HepG2 (cell line): ENCODE results near the gene VEZF1.

Experiments used
- CENPBD1 ChIP-seq: sonication (generic); formaldehyde crosslinking; IDR thresholded peaks from 2 replicates; pipeline ENCODE4 v1.8.0; 2022; ENCODE audit warnings: missing genetic modification reagents, low read depth, mild to moderate bottlenecking, borderline replicate concordance
- CTCF ChIP-seq: sonication (generic); formaldehyde crosslinking; IDR thresholded peaks from 2 replicates; pipeline ENCODE4 v1.5.0; 2020; ENCODE audit warnings: mild to moderate bottlenecking, missing genetic modification reagents, moderate library complexity
- ELK4 ChIP-seq: sonication (generic); formaldehyde crosslinking; IDR thresholded peaks from 2 replicates; pipeline ENCODE4 v1.9.0; 2021; ENCODE audit warnings: missing genetic modification reagents, borderline replicate concordance
- HHEX ChIP-seq: IDR thresholded peaks from 2 replicates; pipeline ENCODE4 v1.6.1; 2016; ENCODE audit warnings: control low read depth
- NBN ChIP-seq: fragments of 450-650 bp; conservative IDR thresholded peaks from 2 replicates; pipeline ENCODE4 v1.6.1; 2017
- REST ChIP-seq, 2 experiments: IDR thresholded peaks; 2 replicates each; pipeline ENCODE4 v1.6.1; 2011 to 2012; ENCODE audit warnings: low read length in 2 of 2, borderline replicate concordance in 1 of 2, low read depth in 1 of 2, mild to moderate bottlenecking in 1 of 2, moderate library complexity in 1 of 2
- SMC3 ChIP-seq: IDR thresholded peaks from 2 replicates; pipeline ENCODE4 v1.6.1; 2011; ENCODE audit warnings: low read length, improper control_type of control experiment
- STAT5B ChIP-seq: sonication (generic); formaldehyde crosslinking; IDR thresholded peaks from 2 replicates; pipeline ENCODE4 v1.4.0; 2020; ENCODE audit warnings: missing genetic modification reagents
- ZKSCAN8 ChIP-seq: IDR thresholded peaks from 2 replicates; pipeline ENCODE4 v1.6.1; 2016; ENCODE audit warnings: borderline replicate concordance, missing genetic modification reagents, missing compliant biosample characterization

- TF ChIP-seq REST (IDR thresholded peaks at IDR 0.05; ENCODE audit: borderline replicate concordance in 1 of 2, low read depth in 1 of 2, low read length in 2 of 2), result no peak
- TF ChIP-seq CENPBD1 (CRISPR knock-in tag), result no peak
- TF ChIP-seq ZKSCAN8, result no peak
- no peak for TF ChIP-seq ELK4 (CRISPR knock-in tag)
- TF ChIP-seq STAT5B, result no peak
- TF ChIP-seq CTCF (CRISPR knock-in tag), result no peak
- TF ChIP-seq NBN, result no peak
- no peak for TF ChIP-seq HHEX (CRISPR knock-in tag)
- TF ChIP-seq SMC3, result no peak
Observed at GRCh38 chr17:58019521-58019920, 31.5 kb upstream of the VEZF1 start.
